COLO668 (cell line): Measurements from ENCODE around the gene TMEM121.

Experiments
- DNase-seq: peaks from one replicate; lab custom pipeline; 2025; ENCODE audit not compliant: unreplicated experiment; lab: John Stamatoyannopoulos, UW

Gene TMEM121

DNA sequence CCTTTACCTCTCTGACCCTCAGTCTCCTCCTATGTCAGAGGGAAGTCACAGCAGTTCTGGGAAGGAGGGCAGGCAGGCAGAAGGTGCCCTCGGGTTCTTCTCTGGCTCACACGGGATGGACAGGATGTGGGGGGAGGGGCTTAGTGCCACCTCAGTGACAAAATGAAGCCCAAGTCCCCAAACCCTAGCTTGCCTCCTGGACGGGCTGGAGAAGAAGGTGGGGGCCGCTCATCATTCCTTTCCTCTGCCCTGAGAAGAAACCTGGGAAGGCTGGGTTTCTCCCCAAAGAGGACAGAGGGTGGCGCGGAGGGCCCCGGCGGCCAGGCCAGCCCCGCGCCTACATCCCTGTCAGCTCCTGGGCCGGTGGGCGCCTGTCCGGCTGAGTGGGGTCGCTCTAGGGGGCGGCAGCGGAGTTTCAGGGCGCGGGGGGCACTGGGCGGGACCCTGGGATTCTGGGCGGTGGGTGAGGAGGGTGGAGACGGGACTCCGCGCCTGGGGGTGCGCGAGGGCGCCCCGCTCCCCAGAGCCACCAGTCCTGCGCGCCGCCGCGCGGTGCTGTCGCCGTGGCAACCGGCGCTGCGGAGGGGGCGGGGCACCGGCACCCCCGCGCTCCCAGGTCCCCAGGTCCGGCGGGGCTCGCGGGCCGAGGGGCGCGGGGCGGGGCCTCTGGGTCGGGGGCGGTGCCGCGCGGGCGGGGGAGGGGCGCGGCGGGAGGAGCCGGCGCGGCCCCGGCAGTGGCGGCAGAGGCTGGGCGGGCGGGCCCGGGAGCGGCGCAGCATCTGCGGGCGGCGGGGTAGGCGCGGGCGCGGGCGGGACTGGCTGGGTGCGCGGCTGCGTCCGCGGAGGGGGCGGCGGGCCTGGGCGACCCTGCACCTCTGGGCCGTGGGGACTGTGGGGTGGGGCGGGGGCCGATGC is at the start of gene TMEM121:
Gene TMEM121 (plus strand): TSS at position 723 of the 915 bp plus-strand sequence. CDS start 2,252 bp downstream, outside the sequence.
- peak; percentile 58 for DNase-seq

- no peak for DNase-seq
These were observed 49.3 kb upstream of the TMEM121 start for GRCh38 chr14:105476831-105477659.

DNA sequence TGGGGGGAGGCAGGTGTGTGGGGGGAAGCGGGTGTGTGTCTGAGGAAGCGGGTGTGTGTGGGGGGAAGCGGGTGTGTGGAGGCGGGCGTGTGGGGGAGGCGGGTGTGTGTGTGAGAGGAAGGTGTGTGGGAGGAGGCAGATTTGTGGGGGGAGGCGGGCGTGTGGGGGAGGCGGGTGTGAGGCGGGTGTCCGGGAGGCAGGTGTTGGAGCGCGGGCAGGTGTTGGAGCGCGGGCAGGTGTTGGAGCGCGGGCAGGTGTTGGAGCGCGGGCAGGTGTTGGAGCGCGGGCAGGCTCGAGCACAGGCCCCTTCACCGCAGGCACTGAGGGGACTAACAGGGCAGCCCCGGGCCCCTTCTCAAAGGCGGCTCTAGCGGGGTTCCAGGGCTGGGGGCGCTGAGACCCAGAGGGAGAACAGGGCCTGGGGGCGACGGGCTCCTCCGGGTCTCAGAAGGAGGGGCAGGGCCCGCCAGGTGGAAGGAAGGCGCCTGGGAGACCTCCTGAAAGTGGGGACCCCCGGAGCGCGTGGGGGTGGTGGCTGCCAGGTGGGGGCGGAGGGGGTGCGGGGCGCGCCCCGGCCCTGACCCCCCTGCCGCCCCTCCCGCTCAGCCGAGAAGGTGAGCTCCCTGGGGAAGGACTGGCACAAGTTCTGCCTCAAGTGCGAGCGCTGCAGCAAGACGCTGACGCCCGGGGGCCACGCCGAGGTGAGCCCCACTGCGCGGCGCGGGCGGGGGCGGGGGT is 48.6 kb upstream of the TMEM121 start:
- peak; percentile 57 for DNase-seq

DNA sequence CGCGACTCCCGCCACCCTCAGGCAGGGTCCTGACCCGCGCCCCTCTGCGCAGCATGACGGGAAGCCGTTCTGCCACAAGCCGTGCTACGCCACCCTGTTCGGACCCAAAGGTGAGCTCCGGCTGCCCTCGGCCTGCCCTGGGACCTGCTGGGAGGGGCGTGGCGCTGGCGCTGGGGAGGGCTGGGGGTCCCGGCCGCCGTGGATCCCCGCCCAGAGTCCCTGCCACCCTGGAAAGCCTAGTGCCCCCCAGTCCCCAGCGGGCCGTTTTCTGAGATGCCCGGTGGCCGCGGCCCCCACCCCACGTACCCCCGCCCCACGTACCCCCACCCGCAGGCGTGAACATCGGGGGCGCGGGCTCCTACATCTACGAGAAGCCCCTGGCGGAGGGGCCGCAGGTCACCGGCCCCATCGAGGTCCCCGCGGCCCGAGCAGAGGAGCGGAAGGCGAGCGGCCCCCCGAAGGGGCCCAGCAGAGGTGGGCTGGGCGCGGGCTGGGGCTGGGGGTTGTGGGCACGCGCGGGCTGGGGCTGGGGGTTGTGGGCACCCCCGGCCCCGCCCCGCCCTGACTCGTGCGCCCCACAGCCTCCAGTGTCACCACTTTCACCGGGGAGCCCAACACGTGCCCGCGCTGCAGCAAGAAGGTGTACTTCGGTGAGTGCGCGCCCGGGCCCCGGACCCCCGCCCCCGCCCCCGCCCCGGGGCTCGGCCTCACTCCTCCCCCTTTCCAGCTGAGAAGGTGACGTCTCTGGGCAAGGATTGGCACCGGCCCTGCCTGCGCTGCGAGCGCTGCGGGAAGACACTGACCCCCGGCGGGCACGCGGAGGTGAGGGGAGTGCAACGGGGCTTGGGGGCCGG is 47.8 kb upstream of the TMEM121 start:
- no peak for DNase-seq

DNA sequence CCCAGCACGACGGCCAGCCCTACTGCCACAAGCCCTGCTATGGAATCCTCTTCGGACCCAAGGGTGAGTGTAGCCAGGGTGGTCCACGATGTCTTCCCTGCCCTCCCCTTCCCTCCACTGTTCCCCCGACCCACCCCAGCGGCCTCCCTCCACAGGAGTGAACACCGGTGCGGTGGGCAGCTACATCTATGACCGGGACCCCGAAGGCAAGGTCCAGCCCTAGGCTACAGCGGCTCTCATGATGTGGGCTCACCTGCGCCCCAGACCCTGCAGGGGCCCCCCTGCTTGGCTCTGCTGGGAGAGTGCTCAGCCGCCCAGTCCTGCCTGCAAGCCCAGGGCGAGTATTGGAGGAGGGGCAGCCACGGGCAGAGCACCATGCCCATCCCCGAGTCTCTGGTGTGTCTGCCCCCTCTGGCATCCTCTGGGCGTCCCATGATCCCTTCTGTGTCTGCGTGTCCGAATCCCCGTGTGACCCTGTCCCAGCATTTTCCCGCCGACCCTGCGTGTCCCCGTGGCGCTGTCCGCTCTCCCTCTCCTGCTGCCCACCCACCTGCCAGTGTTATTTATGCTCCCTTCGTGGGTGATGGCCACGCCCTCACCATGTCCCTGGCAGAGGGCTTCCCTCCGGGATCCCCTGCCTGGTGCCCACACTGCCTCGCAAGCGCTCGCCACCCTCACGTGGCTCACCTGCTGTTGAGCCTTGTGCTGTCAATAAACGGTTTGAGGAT is 46.8 kb upstream of the TMEM121 start:
- peak; percentile 43 for DNase-seq

GRCh38 chr14:105480199-105480746 is 46.1 kb upstream of the TMEM121 start:
- no peak for DNase-seq

- DNase-seq: peak; percentile 97
These were observed 45.3 kb upstream of the TMEM121 start for GRCh38 chr14:105480807-105481801.

GRCh38 chr14:105481886-105482457 is 44.4 kb upstream of the TMEM121 start:
- peak; percentile 99 for DNase-seq

DNA sequence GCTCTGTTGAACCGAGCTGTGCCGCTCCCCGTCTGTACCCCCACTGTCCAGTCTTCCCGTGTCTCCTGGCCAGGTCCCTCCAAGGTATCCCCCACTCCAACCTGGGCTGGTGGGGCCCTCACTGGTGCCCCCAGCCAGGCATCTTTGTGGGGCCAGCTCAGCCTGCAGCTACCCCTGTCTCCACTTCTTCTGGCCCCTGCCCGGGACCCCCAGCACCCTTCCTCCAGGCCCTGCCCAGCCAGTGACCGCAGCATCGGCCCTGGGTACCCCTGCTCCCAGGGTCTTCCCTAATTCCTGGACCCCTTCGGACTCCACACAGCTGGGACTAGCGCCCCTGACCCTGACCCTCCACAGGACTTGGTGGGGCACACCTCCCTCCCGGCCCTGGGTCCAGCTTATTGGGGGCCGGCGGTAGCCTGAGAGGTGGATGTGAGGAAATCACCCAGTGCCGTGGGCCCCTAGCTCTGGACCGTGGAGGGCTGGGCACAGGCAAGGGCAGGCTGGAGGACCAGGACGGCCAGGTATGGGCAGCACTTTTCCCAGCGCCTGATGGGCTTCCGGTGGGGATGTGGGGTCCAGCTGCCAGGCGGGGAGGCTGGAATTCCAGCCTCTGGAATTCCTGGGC is 43.8 kb upstream of the TMEM121 start:
- DNase-seq: no peak

DNA sequence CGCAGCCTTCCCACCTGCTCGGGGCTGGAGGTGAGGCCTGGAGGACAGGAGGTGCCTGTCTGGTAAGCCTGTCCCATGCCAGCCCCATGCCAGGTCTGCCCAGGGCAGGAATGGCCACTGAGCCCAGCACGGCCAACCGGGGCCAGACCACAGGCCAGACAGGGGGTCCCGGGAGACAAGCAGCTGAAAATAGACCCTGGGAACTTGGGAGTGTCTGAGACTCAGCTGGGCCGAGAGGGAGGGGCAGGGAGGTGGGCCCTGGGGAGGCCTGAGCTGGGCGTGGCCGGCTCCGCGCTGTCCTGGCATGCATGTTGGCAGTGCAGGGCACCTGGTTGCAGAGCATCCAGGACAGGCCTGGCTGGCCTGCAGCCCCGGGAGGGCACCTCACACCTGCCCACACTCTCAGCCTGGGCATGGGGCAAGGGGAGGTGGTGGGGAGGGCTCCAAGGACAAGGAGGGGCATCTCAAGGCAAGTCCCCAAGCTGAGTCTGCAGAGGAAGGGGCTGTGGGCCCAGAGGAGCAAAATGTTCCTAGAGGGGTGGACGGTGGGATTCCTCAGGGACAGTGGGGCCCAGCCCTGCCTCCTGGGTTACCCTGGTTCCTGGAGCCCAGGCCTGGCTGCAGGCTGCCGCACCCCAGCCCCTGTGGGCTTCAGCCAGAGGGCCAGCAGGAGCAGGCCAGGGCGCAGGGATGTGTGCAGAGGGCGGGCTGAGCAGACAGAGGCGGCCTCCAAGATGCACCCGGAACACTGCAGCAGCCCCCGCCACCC is 42.9 kb upstream of the TMEM121 start:
- no peak for DNase-seq

DNA sequence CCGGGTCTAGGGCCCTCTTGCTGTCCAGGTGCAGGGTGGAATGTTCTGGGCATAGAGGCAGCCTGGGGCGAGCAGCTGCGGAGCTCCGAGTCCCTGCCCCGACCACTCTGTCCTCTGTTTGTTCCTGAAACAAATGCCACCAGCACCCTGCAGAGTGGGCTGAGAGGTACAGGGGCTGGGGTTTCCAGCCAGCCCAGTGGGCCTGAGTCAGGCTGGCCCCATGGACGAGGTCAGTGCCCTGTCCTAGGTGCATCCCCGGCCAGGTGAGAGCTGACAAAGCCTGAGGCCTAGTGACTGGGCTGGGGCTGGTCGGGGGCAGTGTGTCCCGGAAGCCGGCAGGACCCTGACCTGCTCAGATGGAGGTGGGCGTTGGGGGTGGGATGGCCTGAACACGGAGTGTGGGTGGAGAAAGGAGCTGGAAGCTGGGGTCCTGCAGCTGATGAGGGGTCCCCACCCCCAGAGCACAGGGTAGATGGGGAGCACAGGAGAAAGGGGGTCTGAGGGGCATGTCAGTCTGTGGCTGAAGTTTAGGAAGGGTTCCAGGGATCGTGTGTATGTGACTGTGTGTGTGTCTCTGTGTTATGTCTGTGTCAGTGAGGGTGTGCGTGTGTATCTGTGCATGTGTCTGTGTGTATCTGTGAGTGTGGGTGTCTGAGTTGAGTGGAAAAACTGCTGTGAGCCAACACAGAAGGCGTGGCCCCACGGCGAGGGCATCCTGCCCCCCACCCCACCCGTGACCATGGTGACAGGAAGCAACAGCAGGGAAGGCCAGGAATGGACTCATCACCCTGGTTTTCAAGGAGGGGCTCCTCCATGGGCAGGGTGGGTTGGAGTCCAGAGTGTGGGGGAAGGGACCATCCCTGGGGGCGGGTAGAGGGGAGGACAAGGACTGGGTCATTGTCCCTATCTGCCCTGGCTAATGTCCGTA is 42.0 kb upstream of the TMEM121 start:
- peak; percentile 45 for DNase-seq

GRCh38 chr14:105484997-105485393 is 41.4 kb upstream of the TMEM121 start:
- DNase-seq: no peak

DNA sequence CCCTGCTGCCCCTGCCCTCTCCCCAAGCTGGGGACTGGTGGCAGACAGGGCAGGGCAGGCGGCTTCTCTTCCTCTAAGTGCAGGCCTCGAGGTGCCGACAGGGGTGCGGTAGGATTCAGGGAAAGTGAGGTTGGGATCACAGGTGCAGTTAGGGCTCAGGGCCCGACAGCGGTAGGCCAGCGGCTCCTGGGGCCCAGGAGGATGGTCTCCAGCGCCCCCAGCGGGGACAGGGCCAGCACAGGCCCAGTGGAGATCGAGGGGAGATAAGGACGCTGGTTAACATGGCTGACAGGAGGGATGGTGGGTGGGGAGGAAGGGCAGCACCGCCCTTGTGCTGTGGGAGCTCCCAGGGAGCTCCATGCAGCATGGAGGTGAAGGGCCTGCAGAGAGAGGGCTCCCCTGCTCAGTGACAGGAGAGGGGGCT is 40.6 kb upstream of the TMEM121 start:
- DNase-seq: peak; percentile 74

- DNase-seq: no peak
These were observed 40.0 kb upstream of the TMEM121 start, which contains the start of gene CRIP1 for GRCh38 chr14:105486163-105486973. Gene CRIP1 (plus strand): TSS chr14:105486886. CDS start chr14:105487260, 374 bp downstream.
